ENCODE measurements around the gene DLD. TPM values are rescaled to one million over a fixed set of nuclear protein-coding genes. Genes with fewer than 3 reads are reported as not detected.

The DLD gene
- total and polyA plus RNA-seq, 12 donors: 21.6 to 616 (median 149) TPM

DNA sequence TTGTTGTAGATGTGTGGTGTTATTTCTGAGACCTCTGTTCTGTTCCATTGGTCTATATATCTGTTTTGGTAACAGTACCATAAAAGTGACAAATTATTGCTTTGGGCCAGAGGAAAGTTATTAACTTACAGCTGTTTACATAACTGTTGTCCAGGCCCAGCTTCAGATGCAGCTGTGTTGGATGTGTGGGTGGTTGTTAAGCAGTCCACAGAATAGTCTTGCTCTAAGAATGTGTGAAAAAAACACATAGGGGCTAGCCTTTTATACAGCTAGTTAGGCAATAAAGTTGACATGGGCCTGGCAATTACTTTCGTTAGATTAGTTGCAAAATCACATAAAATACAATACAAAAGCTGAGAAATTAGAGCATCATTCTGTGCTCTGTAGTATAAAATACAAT lies 31.9 kb downstream of the DLD start:
- intact Hi-C loops (cut with DNase I): no loop called here
- Histone ChIP-seq H3K36me3 (replicated peaks in 1 of 2) (peaks cover 0 to 64% of the 10 kb centered on the region in 2 donors), H3K27ac (no peak overlapping the region), H3K27me3 (no peaks in the 10 kb centered on the region), H3K9me3 (replicated peaks in 1 of 3) (no peaks in the 10 kb centered on the region), H3K4me1 (replicated peaks in 1 of 2) (peaks cover 0 to 7% of the 10 kb centered on the region in 2 donors), H3K4me3 (no peak overlapping the region)
- no peak for DNase-seq
- 71 to 83% (median 74%) methylated on average over 1 of the region's 1 CpG for WGBS, 4 donors
- TF ChIP-seq POLR2A (IDR thresholded peaks at IDR 0.05): no peak
- TF ChIP-seq, protein P1, sequence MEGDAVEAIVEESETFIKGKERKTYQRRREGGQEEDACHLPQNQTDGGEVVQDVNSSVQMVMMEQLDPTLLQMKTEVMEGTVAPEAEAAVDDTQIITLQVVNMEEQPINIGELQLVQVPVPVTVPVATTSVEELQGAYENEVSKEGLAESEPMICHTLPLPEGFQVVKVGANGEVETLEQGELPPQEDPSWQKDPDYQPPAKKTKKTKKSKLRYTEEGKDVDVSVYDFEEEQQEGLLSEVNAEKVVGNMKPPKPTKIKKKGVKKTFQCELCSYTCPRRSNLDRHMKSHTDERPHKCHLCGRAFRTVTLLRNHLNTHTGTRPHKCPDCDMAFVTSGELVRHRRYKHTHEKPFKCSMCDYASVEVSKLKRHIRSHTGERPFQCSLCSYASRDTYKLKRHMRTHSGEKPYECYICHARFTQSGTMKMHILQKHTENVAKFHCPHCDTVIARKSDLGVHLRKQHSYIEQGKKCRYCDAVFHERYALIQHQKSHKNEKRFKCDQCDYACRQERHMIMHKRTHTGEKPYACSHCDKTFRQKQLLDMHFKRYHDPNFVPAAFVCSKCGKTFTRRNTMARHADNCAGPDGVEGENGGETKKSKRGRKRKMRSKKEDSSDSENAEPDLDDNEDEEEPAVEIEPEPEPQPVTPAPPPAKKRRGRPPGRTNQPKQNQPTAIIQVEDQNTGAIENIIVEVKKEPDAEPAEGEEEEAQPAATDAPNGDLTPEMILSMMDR (IDR thresholded peaks at IDR 0.05): no peak

DNA sequence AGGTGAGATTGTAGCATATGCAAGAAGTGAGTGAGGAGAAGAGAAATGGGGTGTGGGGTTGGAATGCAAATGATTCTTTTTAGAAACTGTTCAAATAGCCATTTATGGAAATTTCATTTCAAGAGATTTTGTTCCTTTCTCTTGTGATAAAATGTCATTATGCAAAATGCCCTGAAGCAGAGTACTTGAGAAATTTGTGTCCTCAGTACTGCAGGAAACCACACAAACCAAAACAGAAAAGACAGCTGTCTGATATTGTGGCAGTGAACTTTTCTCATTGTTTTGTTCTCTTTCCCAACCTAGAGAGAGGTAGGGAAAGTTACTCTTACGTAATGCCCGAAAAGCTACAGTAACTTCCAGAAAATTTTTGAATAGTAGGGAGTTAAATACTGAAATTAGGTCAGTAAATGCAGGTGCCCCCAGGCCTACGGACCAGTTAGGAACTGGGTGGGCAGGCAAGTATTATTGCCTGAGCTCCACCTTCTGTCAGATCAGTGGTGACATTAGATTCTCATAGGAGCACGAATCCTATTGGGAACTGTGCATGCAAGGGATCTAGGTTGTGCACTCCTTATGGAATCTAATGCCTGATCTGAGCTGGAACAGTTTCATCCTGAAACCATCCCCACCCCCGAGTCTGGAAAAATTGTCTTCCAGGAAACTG lies 34.0 kb downstream of the DLD start:
- Histone ChIP-seq H3K4me1 (replicated peaks in 1 of 2) (peaks cover 0 to 7% of the 10 kb centered on the region in 2 donors), H3K27ac (peak overlapping the region in 1 of 5 donors; percentile 26), H3K36me3 (replicated peaks in 1 of 2) (peaks cover 0 to 59% of the 10 kb centered on the region in 2 donors), H3K4me3 (no peak overlapping the region), H3K9me3 (replicated peaks in 1 of 3) (no peaks in the 10 kb centered on the region), H3K27me3 (no peaks in the 10 kb centered on the region)
- WGBS, 4 donors: 75 to 83% (median 77%) methylated on average over 5 of the region's 5 CpGs
- intact Hi-C loops (cut with DNase I): no loop called here
- no peak for DNase-seq
- no peak for TF ChIP-seq POLR2A (IDR thresholded peaks at IDR 0.05)
- TF ChIP-seq, protein P1 (IDR thresholded peaks at IDR 0.05): no peak

- peaks cover 0 to 66% of the 10 kb centered on the region in 2 donors for H3K36me3 ChIP-seq (replicated peaks in 1 of 2)
- no peaks in the 10 kb centered on the region for H3K9me3 ChIP-seq (replicated peaks in 1 of 3)
- no peaks in the 10 kb centered on the region for H3K27me3 ChIP-seq
- no peak for TF ChIP-seq POLR2A (IDR thresholded peaks at IDR 0.05)
- TF ChIP-seq, protein P1 (IDR thresholded peaks at IDR 0.05): no peak
- intact Hi-C loops (cut with DNase I): no loop called here
- H3K4me3 ChIP-seq: no peak overlapping the region
- no peaks in the 10 kb centered on the region for H3K4me1 ChIP-seq (replicated peaks in 1 of 2)
- no peak overlapping the region for H3K27ac ChIP-seq
- no peak for DNase-seq
- WGBS, 4 donors: 94 to 100% (median 98%) methylated on average over 1 of the region's 1 CpG
Observed at GRCh38 chr7:107926481-107926880, 35.5 kb downstream of the DLD start.

DNA sequence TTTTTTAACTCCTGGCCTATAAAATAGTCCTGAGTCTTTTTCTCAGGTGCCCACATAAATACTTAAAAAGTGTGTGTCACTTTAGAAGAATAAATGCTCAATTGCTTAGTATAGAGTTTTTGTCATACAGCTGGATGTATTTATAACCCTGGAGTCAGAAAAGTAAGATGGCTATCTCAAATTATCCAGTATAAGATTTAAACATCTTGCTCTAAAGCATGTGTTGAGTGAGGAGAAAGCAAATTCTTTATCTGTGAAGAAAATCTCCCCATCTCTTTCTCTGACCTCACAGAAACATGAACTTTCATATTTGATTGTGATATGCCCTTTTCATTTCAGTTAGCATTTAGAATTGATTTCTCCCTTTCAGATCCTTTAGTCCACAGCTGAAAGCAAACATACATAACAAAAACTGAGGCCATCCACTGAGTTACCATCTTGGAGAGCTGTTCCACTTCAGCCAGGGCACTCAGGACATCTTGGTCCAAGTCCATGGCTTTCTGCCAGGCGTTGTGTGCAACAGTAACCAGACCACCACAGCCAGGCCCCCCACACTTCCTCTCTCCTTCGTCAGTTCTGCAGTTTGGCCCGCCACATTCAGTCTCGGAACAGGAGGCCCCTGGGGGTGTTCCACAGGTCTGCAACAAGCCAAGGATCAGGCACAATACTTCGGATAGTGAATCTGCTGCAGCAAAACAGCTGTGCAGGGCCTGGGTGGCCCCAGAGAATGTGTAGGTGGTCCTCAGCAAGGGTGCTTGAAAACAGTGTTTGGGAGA lies 40.9 kb downstream of the DLD start:
- DNase-seq: no peak
- 58 to 73% (median 66%) methylated on average over 3 to 5 of the region's 5 CpGs for WGBS, 4 donors
- peaks cover 0 to 9% of the 10 kb centered on the region in 2 donors for H3K4me1 ChIP-seq (replicated peaks in 1 of 2)
- TF ChIP-seq, protein P1 (IDR thresholded peaks at IDR 0.05): no peak
- no peak for TF ChIP-seq POLR2A (IDR thresholded peaks at IDR 0.05)
- intact Hi-C loops (cut with DNase I): no loop called here
- peaks cover 0 to 31% of the 10 kb centered on the region in 2 donors for H3K36me3 ChIP-seq (replicated peaks in 1 of 2)
- H3K4me3 ChIP-seq: no peak overlapping the region
- H3K9me3 ChIP-seq (replicated peaks in 1 of 3): no peaks in the 10 kb centered on the region
- no peaks in the 10 kb centered on the region for H3K27me3 ChIP-seq
- H3K27ac ChIP-seq: peak overlapping the region in 1 of 5 donors; percentile 26
